ENCODE measurements around the gene ASTN2. TPM values are rescaled to one million over a fixed set of nuclear protein-coding genes. Genes with fewer than 3 reads are reported as not detected.

The ASTN2 gene
- total RNA-seq, 2 experiments from 2014 or later, result 1.7 to 4.2 TPM

DNA sequence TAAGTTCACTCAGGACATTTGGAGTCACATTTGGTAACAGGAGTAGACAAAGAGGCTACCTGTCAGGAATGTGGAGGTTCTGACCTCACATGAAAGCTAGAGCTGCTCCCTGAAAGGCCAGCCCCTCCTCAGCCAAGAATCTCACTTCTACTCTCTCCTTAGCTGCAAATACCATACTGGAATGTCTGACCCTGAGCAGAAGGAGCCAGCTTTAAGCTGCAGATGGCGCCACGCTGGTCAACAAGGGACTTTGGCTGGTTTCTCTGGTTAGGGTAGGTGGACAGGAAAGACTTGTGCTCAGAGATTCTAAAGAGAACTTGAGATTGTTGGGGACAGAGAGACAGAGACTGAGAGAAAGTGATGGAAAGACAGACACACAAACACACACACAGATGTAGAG, 21.9 kb downstream of the ASTN2 start:
- no TSS peak for BruUV-seq (replicated peaks)
- CTCF ChIA-PET (ENCODE audit: unreplicated experiment), result no interaction called here
- no peaks in the 10 kb centered on the region for H3K4me1 ChIP-seq (ENCODE audit: insufficient read depth, low read length, poor library complexity, severe bottlenecking)
- intact Hi-C loops (cut with micrococcal nuclease; ENCODE audit: unreplicated experiment), result no loop called here
- DNase-seq (ENCODE audit: low spot score), result no peak
- POLR2A ChIA-PET, result no interaction called here
- no peak for TF ChIP-seq EZH2phosphoT487 (IDR thresholded peaks at IDR 0.05; ENCODE audit: borderline replicate concordance, low read depth, low read length)
- TF ChIP-seq, protein P1, sequence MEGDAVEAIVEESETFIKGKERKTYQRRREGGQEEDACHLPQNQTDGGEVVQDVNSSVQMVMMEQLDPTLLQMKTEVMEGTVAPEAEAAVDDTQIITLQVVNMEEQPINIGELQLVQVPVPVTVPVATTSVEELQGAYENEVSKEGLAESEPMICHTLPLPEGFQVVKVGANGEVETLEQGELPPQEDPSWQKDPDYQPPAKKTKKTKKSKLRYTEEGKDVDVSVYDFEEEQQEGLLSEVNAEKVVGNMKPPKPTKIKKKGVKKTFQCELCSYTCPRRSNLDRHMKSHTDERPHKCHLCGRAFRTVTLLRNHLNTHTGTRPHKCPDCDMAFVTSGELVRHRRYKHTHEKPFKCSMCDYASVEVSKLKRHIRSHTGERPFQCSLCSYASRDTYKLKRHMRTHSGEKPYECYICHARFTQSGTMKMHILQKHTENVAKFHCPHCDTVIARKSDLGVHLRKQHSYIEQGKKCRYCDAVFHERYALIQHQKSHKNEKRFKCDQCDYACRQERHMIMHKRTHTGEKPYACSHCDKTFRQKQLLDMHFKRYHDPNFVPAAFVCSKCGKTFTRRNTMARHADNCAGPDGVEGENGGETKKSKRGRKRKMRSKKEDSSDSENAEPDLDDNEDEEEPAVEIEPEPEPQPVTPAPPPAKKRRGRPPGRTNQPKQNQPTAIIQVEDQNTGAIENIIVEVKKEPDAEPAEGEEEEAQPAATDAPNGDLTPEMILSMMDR (conservative IDR thresholded peaks at IDR 0.05; ENCODE audit: low read length), result no peak
- H3K4me3 ChIP-seq (ENCODE audit: low read depth, low read length, poor library complexity, severe bottlenecking), result no peak overlapping the region
- no peaks in the 10 kb centered on the region for H3K9me2 ChIP-seq (ENCODE audit: insufficient read depth, low read length)
- H3K27ac ChIP-seq (ENCODE audit: low read depth, low read length, poor library complexity, severe bottlenecking), result no peak overlapping the region
- H3K4me2 ChIP-seq (ENCODE audit: low read length), result no peak overlapping the region
- H3K36me3 ChIP-seq (ENCODE audit: insufficient read depth, low read length), result no peaks in the 10 kb centered on the region
- H4K20me1 ChIP-seq (ENCODE audit: insufficient read depth, low read length), result no peaks in the 10 kb centered on the region
- no peaks in the 10 kb centered on the region for H3K79me2 ChIP-seq (ENCODE audit: insufficient read depth, low read depth, low read length)
- no peak overlapping the region for H2AFZ ChIP-seq (ENCODE audit: low read length)
- H3K9me3 ChIP-seq (ENCODE audit: low read length), result no peaks in the 10 kb centered on the region

DNA sequence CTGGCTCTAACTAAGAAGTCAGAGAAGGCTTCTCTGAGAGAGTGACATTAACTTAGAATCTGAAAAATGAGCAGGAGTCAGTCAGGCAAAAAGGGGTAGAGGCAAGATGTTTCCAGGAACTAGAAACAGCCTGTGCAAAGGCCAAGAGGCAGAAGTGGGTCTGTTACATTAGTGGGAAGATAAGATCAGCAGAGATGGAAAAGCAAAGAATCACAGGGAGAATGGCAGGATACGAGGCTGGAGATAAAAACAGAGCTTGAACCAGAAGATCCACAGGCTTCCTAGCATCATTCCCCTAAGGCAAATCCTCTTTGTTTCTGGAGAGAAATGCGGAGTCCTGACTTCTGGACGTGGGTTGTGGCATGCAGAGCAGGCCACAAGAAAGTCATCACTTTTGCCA, 27.4 kb downstream of the ASTN2 start:
- ChIA-PET POLR2A (no interaction called here), CTCF (ENCODE audit: unreplicated experiment) (no interaction called here)
- no peaks in the 10 kb centered on the region for H3K79me2 ChIP-seq (ENCODE audit: insufficient read depth, low read depth, low read length)
- H2AFZ ChIP-seq (ENCODE audit: low read length), result no peak overlapping the region
- no peaks in the 10 kb centered on the region for H3K9me2 ChIP-seq (ENCODE audit: insufficient read depth, low read length)
- no peak for TF ChIP-seq EZH2phosphoT487 (IDR thresholded peaks at IDR 0.05; ENCODE audit: borderline replicate concordance, low read depth, low read length)
- TF ChIP-seq, protein P1 (conservative IDR thresholded peaks at IDR 0.05; ENCODE audit: low read length), result no peak
- no peak for DNase-seq (ENCODE audit: low spot score)
- H3K4me2 ChIP-seq (ENCODE audit: low read length), result no peak overlapping the region
- H3K4me3 ChIP-seq (ENCODE audit: low read depth, low read length, poor library complexity, severe bottlenecking), result no peak overlapping the region
- H3K36me3 ChIP-seq (ENCODE audit: insufficient read depth, low read length), result no peaks in the 10 kb centered on the region
- no peaks in the 10 kb centered on the region for H3K9me3 ChIP-seq (ENCODE audit: low read length)
- intact Hi-C loops (cut with micrococcal nuclease; ENCODE audit: unreplicated experiment), result no loop called here
- H4K20me1 ChIP-seq (ENCODE audit: insufficient read depth, low read length), result no peaks in the 10 kb centered on the region
- no peaks in the 10 kb centered on the region for H3K4me1 ChIP-seq (ENCODE audit: insufficient read depth, low read length, poor library complexity, severe bottlenecking)
- BruUV-seq (replicated peaks), result no TSS peak
- H3K27ac ChIP-seq (ENCODE audit: low read depth, low read length, poor library complexity, severe bottlenecking), result no peak overlapping the region

DNA sequence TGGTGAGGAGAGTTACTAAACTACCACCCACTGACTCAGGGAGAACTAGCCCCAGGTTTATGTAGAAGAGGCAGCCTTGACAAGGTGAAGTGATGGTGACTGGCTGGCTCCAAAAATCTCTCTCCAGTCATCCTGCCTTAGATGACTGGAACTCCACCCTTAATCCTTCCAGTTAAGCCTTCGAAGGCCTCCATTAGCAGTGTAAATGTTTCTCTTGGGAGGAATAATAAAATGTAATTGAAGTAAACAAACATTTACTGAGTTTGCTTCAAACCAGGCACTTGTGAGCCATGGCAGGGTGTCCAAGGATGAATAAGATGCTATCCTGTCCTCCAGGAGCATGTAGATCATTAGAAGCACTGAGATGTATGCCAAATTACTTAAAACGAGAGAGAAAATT, 35.5 kb downstream of the ASTN2 start:
- H3K9me2 ChIP-seq (ENCODE audit: insufficient read depth, low read length), result no peaks in the 10 kb centered on the region
- H3K9me3 ChIP-seq (ENCODE audit: low read length), result no peaks in the 10 kb centered on the region
- H3K4me2 ChIP-seq (ENCODE audit: low read length), result no peak overlapping the region
- TF ChIP-seq, protein P1 (conservative IDR thresholded peaks at IDR 0.05; ENCODE audit: low read length), result no peak
- no peak for TF ChIP-seq EZH2phosphoT487 (IDR thresholded peaks at IDR 0.05; ENCODE audit: borderline replicate concordance, low read depth, low read length)
- H3K79me2 ChIP-seq (ENCODE audit: insufficient read depth, low read depth, low read length), result no peaks in the 10 kb centered on the region
- POLR2A ChIA-PET, result no interaction called here
- no peak overlapping the region for H3K27ac ChIP-seq (ENCODE audit: low read depth, low read length, poor library complexity, severe bottlenecking)
- CTCF ChIA-PET (ENCODE audit: unreplicated experiment), result no interaction called here
- intact Hi-C loops (cut with micrococcal nuclease; ENCODE audit: unreplicated experiment), result no loop called here
- no peaks in the 10 kb centered on the region for H3K36me3 ChIP-seq (ENCODE audit: insufficient read depth, low read length)
- no TSS peak for BruUV-seq (replicated peaks)
- no peak overlapping the region for H3K4me3 ChIP-seq (ENCODE audit: low read depth, low read length, poor library complexity, severe bottlenecking)
- H2AFZ ChIP-seq (ENCODE audit: low read length), result no peak overlapping the region
- H3K4me1 ChIP-seq (ENCODE audit: insufficient read depth, low read length, poor library complexity, severe bottlenecking), result no peaks in the 10 kb centered on the region
- no peak for DNase-seq (ENCODE audit: low spot score)
- no peaks in the 10 kb centered on the region for H4K20me1 ChIP-seq (ENCODE audit: insufficient read depth, low read length)
